Measurements from ENCODE around the gene HCST.

GRCh38 chr19:35921012-35921411, 18.7 kb downstream of the HCST start:
- TF ChIP-seq POLR2A (IDR thresholded peaks at IDR 0.05), result no peak
- no peak for TF ChIP-seq CTCF (IDR thresholded peaks at IDR 0.05)
